Right ventricle myocardium inferior (tissue), 1 donor: ENCODE measurements around the gene PKD1L1. TPM values are rescaled to one million over a fixed set of nuclear protein-coding genes. Genes with fewer than 3 reads are reported as not detected.

ENCODE experiments used
- ATAC-seq: fragments of 200-7000 bp; cut with Tn5 transposase; one replicate; pipeline ENCODE4 v1.9.1; 2020; ENCODE audit warnings: mild to moderate bottlenecking, moderate library complexity
- DNase-seq: peaks from one replicate; pipeline ENCODE4 v3.0.0; 2021; ENCODE audit errors: missing footprints
- intact Hi-C: fragments of 100-400 bp; cut with DNase I; formaldehyde crosslinking; loops from one replicate; pipeline ENCODE4 v1.11.0; 2022
- total RNA-seq: library from RNA; stranded (reverse); fragmentation: NEBNext Ultra II Directional; extraction: Animal tissue kit (Norgen Biotek cat#: 25700); gene quantifications from one replicate; pipeline ENCODE4 v1.2.1, GENCODE V29; 2021
- donor health status: DM: no; HTN: yes; CAD: no; lungs with severe emphysema.

The PKD1L1 gene
- total RNA-seq, 1 donor from 2014 or later: 1.3 TPM

GRCh38 chr7:47887016-47887640 lies 61.1 kb downstream of the PKD1L1 start:
- ATAC-seq (no peak), DNase-seq (no peak)
- intact Hi-C loops: no loop called here

GRCh38 chr7:47885987-47886811 lies 62.1 kb downstream of the PKD1L1 start:
- intact Hi-C loops: no loop called here
- DNase-seq (no peak), ATAC-seq (no peak)

- DNase-seq (no peak), ATAC-seq (no peak)
- intact Hi-C loops: no loop called here
Observed at GRCh38 chr7:47885309-47885986, 62.8 kb downstream of the PKD1L1 start.

- intact Hi-C loops: no loop called here
- no peak for ATAC-seq
Observed at GRCh38 chr7:47884675-47885074, 63.6 kb downstream of the PKD1L1 start.

GRCh38 chr7:47882635-47883034 lies 65.6 kb downstream of the PKD1L1 start:
- DNase-seq: no peak
- intact Hi-C loops: no loop called here
- ATAC-seq: peak; percentile 35

More at GRCh38 chr7:47884675-47885074, 63.6 kb downstream of the PKD1L1 start:
- DNase-seq: no peak

- DNase-seq (no peak), ATAC-seq (no peak)
- intact Hi-C loops: no loop called here
Observed at GRCh38 chr7:47881256-47881655, 67.0 kb downstream of the PKD1L1 start.

GRCh38 chr7:47878662-47879061 lies 69.6 kb downstream of the PKD1L1 start:
- ATAC-seq: no peak
- DNase-seq: no peak
- intact Hi-C loops: no loop called here

- intact Hi-C loops: no loop called here
- DNase-seq (no peak), ATAC-seq (no peak)
Observed at GRCh38 chr7:47877336-47877735, 70.9 kb downstream of the PKD1L1 start.

GRCh38 chr7:47875998-47876744 lies 72.1 kb downstream of the PKD1L1 start:
- DNase-seq (no peak), ATAC-seq (peak; percentile 80)
- intact Hi-C loops: no loop called here

- DNase-seq (no peak), ATAC-seq (no peak)
- intact Hi-C loops: no loop called here
Observed at GRCh38 chr7:47875406-47875805, 72.9 kb downstream of the PKD1L1 start.

- no peak for DNase-seq
- no peak for ATAC-seq
- intact Hi-C loops: no loop called here
Observed at GRCh38 chr7:47873762-47874161, 74.5 kb downstream of the PKD1L1 start.

- ATAC-seq: no peak
- intact Hi-C loops: no loop called here
- DNase-seq: no peak
Observed at GRCh38 chr7:47867286-47867685, 81.0 kb downstream of the PKD1L1 start.

GRCh38 chr7:47866120-47866519 lies 82.1 kb downstream of the PKD1L1 start:
- ATAC-seq (no peak), DNase-seq (no peak)
- intact Hi-C loops: no loop called here

- ATAC-seq: no peak
- intact Hi-C loops: no loop called here
- no peak for DNase-seq
Observed at GRCh38 chr7:47852330-47853245, 95.7 kb downstream of the PKD1L1 start.

GRCh38 chr7:47847207-47847606 lies 101.1 kb downstream of the PKD1L1 start:
- no peak for DNase-seq
- intact Hi-C loops: no loop called here
- ATAC-seq: no peak

GRCh38 chr7:47846138-47846836 lies 102.0 kb downstream of the PKD1L1 start:
- ATAC-seq (peak; percentile 53), DNase-seq (no peak)
- intact Hi-C loops: no loop called here

- intact Hi-C loops: no loop called here
- DNase-seq (no peak), ATAC-seq (peak; percentile 51)
Observed at GRCh38 chr7:47844311-47844710, 104.0 kb downstream of the PKD1L1 start.

GRCh38 chr7:47843291-47843690 lies 105.0 kb downstream of the PKD1L1 start:
- intact Hi-C loops: no loop called here
- ATAC-seq (no peak), DNase-seq (no peak)
